ENCODE measurements around the gene BRD3. TPM values are rescaled to one million over a fixed set of nuclear protein-coding genes. Genes with fewer than 3 reads are reported as not detected.

BRD3 gene
- total RNA-seq, 1 donor from 2014 or later = 13.2 TPM

DNA sequence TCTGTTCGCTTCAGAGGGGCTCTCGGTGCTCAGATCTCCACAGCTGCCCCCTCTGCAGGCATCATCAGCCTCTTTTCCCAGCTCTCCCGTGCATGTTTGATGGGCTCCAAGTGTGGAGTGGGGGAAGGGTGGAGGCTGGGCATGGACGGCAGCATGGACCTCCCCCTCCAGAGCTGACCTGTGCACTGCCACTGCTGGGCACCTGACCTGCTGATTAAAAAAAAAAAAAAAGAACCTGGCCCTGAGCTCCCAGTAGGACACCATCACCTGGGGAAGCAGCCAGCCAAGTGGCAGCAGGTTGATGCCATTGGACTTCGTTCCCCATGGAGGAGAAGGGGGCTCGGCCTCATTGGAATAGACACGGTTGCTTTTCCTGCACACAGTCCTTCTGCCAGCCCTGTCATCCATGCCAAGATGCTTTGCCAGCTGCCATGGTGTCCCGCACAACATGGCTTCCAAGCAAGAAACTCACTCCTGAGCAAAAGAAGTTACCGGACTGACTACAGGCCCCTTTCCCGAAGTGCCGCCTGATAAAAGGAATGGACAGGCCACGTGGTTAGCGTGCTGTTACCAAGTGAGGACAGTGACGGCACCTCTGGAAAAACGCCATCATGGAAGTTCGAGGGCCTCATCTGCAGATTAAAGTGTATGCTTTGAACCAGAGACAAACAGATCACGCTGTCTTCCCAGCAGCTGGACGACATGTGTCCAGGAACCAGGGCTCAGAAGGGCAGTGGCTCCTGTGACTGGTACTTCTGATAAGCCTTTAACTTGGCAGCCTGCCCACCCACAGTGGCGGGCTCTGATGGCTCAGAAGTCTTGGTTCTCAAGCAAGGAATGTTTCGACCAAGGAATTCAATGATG is 57.3 kb downstream of the BRD3 start:
- ATAC-seq = no peak

DNA sequence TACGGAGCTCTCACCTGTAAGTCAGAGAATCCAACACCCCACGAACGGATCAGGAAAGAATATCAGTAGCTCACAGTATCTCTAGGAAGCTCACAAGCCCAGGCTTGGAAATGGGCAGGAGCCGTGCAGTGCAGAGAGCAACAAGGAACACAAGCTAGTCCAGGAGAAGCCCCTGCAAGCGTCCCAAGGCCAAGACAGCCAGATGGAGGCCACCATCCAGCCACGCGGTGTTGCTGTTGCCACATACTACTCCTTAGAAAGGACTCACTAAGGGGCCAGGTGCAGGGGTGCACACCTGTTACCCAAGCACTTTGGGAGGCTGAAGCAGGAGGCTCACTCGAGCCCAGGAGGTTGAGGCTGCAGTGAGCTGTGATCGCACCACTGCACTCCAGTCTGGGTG is 60.3 kb downstream of the BRD3 start:
- ATAC-seq = no peak

DNA sequence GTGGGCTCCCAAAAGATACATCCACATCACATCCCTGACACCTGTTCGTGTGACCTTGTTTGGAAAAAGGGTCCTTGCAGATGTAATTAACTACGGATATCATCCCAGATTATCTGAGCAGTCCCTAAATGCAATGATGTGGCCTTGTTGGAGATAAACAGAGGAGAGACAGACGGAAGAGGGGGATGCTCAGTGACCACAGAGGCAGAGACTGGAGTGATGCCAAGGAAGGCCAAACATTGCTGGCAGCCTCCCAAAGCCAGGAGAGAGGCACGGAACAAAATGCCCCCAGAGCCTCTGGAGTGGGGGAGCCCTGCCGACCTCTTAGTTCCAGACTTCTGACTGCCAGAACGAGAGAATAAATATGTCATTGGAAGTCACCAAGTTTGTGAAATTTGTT is 60.7 kb downstream of the BRD3 start:
- no peak for ATAC-seq

DNA sequence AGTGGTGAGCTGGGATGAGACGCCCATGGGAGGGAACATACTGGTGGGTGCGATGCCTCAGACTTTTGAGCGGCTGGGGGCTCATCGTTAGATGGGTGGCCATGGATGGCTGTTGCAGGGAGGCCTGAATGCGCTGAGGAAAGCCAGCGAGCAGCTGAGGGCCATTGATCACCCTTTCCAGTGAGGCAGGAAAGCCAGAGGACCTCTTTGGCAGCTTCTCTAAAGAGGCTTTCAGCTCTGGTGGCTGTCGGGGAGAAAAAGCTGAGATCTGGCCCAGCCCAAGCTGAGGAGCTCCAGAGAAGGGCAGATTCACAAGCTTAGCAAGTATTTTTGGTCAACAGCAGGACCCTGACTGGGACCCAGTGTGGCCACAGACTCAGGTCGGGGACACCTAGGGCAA is 62.4 kb downstream of the BRD3 start:
- ATAC-seq = no peak

DNA sequence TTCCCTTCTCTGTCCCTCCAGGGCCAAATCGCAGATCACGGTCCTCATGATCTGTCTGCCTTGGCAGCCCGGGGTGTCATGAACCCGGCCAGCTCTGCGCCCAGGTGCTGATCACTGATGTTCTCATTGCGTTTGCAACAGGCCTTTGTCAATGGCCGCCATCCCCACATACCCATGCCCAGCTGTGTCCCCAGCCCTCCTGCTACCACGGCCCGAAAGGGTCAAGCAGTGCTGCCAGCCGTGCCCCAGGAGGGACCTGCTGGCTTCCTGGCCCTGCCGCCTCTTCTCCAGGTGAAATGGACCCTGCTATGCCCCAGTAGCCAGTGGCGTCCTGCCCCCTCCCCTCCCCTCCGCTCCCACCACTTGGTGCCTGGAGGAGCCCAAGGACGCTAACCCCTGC is 62.9 kb downstream of the BRD3 start:
- no peak for ATAC-seq

DNA sequence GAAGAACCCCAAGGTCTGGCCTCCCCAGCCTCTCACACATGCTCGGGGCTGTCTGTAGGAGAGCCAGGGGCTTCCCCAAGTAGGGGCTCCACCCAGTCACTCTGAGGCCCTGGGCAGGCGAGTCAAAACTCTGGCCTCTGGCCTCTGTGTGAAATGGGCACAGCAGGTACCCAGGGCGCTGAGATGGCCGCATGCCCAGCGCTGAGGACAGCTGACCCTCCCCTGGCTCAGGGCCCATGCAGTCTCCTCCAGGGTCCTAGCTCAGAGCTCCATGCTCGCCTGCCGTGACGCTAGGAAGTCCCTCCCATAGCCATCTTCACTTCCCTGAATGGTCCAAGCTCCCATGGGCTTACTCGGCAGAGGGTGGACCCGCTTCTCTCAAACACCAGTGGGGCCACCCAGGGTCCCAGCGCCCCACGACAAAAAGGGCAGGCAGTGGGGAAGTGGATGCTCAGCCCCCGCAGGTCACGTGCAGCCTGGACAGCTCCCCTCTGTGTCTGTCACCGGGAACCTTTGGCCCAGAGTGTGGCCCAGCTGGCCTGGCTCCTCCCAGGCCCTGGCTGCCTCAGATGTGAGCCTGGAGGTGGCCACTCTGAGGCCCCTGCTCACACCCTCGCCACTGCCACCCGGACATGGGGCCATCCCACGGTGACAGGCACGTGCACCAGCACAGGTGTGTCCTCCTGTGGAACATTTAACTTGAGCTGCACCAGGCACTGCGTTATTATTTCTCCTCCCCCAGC is 63.5 kb downstream of the BRD3 start:
- ATAC-seq = no peak

DNA sequence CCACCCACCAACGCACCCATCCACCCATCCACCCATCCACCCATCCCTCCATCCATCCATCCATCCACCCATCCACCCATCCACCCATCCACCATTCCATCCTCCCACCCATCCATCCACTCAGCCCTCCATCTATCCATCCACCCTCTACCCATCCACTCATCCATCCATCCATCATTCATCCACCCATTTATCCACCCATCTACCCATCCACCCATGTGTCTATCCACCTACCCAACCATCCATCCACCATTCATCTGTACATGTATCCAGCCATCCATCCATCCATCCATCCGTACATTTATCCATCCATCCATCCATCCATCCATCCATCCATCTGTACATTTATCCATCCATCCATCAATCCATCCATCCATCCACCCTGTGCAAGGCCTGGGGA is 64.6 kb downstream of the BRD3 start:
- ATAC-seq = no peak

DNA sequence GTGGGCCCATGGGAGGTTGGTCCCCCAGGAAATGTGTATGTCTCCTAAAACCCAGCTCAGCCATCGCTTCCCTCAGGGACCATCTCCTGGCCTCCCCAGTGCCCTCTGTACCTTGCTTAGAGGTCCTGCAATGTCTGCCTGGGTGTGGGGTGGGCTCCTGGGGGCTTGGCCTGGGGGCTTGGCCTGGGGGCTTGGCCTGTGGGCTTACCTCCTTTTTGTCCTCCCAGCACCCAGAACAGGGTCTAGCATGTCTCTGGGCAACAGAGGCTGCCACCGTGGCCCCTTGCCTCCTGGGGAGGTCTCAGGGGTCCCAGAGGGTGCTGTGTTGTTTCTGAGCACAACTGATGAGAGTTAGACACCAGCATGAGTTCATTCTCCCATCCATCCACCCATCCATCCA is 65.0 kb downstream of the BRD3 start:
- no peak for ATAC-seq

DNA sequence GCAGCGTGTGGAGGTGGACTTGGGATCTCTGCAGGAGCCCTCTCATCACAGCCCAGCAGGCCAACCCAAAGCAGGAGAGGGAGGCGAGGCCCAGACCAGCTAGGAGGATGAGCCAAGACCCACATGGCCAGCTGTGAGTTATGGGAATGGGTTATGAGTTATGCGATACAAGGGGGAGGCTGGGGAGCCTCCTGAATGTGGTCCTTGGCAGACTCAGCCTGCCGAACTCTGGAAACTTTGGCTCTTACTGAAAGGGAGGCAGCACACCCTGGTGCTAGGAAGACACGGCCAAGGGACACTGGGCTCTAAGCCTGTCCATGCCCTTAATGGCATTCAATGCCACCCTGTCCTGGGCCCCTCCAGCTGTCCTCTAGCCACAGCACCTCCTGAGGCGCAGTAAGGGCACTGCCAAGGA is 68.0 kb downstream of the BRD3 start:
- peak; percentile 16 for ATAC-seq

DNA sequence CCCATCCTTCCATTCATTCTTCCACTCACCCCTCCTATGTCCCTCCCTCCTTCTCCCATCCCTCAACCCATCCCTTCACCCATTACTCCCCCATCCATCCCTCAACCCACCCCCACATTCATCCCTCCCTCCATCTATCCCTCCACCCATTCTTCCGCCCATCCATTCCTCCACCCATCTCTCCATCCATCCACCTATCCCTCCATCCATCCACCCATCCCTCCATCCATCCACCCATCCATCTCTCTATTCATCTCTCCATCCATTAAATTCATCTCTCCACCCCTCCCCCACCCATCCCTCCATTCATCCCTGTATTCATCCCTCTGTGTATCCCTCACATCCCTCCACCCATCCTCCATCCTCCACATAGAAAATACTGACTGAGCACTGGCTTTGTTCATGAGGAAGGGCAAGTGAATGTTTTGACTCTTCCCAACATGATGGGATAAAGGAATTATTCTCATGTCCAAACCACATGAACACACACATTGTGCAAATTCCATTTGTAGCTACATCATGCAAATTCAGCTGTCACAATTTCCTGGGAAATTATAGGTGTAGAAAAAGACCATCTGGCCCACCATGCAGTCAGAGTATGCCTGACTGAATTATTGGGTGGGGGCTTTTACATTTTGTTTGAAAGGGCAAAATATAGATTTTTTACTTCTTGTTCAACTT is 68.8 kb downstream of the BRD3 start:
- no peak for ATAC-seq

DNA sequence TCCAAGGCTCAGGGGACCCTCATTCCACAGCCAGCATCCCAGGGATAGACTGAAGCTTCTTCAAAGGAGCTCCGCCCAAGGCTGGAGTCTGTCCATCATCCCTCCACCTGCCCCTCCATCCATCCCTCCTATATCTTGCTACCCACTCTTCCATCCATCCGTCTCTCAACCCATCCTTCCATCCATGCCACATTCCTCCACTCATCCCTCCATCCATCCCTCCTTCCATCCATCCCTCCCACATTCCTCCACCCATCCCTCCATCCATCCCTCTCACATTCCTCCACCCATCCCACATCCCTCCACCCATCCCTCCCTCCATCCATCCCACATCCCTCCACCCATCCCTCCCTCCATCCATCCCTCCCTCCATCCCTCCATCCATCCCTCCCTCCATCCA is 70.2 kb downstream of the BRD3 start:
- no peak for ATAC-seq

DNA sequence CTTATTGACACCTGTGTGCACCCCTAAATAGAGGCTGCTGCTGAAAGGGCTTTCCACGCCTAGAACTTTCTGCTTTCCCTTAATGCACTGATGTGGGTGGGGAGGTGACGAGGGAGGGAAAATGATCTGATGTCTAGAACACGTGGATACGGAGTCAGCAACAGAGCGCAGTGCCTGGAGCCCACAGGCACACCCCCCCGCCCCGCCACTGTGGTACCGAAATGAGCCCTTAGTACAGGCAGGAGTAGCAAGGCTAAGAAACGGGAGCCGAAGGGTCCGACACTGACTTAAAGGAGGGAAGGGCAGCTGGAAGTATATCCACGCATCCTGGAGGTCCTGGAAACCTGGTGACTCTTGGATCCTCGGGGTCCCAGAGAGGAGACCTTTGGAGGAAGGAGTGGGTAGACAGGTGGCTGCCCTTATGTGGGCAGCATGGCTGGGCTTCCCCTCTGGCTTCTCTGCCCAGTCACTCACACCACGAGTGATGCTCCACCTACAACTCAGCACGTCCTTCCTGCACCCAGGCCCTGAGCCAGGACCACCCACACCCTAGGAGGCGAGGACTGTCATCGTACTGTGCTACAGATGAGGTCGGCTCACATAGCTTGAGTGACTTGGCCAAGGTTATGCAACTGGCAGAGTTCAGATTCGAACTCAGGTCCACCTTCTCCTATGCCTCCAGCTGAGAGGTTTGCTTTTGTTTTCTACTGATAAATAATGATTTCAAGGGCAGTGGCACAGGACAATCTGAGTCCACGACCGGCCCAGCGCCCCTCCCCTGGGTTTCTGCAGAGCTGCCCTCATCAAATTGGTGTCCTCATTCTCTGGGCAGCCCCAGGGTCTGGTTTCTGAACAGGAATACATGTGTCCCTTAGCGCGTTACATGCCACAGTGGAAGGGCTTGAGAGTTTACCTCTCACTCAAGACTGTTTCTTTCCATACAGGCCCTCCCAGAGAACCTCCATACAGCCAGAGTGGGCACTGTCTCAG is 71.0 kb downstream of the BRD3 start:
- no peak for ATAC-seq

DNA sequence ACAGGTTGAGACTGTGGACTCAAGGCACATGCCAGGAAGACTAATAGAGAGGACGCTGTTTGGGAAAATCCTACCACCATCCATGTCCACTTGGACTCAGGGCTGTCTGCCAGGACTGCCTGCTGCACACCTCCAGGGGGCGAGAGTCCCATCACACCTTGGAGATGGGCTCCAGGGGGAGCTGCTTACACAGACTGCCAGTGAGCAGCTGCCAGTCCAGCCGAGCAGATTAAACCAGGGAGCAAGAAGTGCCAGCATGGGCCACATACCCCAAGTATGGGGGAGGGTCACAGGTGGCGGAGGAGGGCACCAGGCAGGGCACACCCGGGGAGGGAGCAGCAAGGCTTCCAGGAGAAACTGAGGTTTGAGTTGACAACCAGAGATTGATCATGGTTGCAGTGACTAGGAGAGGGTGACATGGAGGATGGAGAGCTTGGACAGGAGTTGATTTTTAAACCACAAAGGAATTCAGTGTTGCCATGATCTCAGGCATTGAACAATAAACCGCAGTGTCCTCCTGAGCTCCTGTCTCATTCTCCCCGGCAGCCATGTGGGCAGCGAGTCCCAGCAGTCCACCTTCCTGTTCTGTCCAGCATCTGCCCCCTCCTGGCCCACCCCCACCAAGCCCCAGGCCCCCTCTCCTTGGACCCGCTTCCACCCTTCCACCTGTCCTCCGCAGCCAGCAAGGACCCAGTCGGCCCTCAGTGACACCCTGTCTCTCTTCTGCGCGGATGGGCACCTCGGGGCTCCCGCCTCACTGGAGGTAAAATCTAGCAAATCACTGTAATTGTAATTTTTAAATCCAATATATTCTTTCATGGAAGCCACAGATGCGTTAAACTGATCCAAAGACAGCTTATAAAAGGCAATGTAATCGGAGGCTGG is 72.6 kb downstream of the BRD3 start:
- no peak for ATAC-seq

DNA sequence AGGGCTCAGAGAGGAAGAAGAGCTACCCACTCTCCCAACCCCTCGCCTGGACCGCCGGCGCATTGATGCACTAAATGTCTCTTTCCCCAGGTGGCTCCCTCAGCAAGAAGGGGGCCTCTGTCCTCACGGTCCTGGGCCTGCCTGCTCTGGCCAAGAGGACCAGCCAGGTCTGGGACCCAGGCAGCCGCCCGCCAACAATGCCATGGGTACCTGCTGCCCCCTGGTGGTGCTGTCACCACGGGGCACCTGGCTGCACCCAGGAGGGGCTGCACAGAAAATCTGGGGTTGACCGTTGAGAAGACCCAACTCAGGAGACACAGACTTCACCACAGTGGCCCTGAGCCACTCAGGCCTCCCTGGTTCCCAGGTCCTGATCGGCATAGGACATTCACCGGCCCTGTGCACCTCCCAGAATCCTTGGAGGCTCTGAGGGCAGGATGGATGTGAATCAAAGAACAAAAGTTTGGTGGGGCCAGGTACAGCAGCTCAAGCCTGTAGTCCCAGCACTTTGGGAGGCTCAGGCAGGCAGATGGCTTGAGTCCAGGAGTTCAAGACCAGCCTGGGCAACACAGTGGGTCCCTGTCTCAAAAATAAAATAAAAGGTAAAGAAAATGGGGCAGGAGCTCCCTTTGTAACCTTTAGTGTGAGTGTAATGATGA is 73.3 kb downstream of the BRD3 start:
- peak; percentile 61 for ATAC-seq

DNA sequence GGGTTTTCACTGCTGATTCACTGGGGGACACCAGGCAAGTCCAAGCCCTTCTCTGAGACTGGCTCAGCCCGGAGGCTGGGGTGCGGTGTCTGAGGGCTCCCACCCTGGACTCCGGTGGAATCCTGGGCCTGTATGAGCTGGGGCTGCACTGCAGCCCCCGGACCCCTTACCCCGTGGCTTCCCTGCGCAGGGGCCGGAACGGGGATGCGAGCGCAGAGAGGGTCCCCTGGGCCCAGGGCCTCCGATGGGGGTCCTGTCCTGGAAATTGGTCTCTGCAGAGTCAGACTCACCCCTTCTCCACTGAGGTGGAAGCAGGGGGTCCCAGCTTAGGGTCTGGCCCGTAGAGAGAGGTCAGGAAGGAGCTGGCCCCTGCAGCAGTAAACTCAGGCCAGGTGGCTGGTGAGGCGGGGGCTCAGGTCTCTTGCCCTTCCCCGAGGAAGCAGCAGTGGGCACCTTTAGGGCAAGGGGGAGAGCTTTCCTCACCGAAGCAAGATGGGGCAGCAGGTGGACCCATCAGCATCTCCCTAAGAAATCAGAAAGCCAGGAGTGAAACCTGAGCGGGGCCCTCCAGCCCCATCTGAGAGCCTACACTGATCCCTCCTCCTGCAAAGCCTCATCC is 74.1 kb downstream of the BRD3 start:
- ATAC-seq = no peak

DNA sequence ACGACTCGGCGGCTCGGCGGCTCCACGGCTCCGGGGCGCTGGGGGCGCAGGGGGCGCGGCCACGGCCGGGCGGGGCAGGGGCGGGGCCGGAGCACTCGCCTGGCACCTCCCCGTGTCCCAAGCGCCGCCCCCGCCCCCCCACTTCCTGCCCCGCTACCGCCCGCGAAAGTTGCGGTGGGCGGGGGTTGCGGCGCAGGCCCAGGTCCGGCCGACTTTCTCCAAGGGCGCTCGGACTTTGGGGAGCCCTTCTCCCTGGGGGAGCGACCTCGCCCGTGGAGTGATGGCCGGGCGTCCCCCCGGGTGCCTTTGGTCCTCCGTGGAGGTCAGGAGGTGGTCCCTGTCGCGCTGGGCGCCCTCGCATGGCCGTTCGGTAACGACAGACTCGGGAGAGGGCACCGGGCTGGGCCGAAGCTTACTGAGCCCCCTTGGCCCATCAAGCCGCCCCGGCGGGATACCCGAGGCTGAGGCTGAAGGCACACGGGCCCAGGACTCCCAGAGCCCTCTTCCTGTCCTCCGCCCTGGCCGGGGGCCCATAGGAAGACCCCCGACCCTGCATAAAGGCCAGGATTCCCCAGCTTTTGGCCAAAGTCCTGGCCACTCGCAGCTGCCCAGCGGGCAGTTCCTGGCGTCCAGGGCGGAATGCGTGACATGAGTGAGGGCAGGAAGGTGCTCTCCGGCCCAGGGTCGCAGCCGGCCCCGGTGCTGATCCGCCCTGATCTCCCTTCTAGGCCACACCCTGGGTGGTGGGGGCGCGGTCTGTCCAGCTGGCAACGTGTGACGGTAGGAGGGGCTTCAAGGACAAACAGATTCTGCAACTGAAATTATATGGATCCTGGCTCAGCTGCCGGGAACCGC is 74.8 kb downstream of the BRD3 start:
- ATAC-seq = peak; percentile 73

DNA sequence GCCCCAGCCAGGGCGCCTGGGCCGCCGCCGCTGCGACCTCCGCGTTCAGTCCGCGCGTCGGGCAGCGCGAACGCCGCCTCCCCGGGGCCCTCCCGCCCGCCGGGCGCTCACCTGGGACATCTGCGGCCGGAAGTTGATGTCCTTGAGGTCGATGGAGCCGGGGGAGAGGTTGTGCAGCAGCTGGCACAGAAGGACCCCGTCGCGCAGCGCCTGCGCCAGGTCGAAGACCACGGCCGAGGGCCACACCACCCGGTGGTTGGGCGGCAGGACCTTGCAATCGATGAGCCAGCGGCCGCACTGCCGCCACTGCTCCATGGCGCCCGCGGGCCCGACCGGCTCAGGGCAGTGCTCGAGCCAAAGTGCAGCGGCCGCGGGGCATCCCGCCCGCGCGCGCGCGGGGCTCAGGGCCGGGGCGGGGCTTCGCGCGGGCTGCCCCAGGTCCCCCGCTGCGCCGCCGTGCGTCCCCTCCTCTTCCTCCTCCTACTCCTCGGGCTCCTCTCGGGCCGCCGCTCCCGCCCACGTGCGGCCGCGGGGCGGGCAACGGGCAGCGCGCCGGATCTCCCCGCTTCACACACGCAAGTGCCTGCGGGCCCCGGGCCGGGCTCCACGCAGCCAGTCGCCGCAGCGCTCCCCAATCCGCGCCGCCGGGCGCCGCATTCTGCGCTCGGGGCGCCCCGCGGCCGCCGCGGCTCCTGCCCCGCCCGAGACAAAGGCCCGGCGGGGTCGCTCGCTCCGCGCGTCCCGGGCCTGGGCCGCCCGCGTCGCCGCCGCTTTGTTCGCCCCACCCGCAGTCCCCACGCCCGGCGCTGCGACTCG is 75.7 kb downstream of the BRD3 start, which contains the start of gene VAV2:
Gene VAV2 (minus strand): TSS at position 361 of the 816 bp plus-strand sequence. CDS start 46 bp downstream, at position 315.
- peak; percentile 40 for ATAC-seq

All from esophagus mucosa (tissue), 1 donor.